Muscle layer of colon (tissue), 2 donors: ENCODE data around the gene DNAAF5.
A peak's percentile ranks its signal among the peaks of the same experiment; 100 is the strongest.

Experiments used
- H3K27ac ChIP-seq: one replicate; pipeline ENCODE4 v1.7.0; 2013; ENCODE audit warnings: low read depth, mild to moderate bottlenecking, low read length, moderate library complexity
- H3K27me3 ChIP-seq, 2 donors: one replicate each; pipeline ENCODE4 v1.7.0; 2013; ENCODE audit warnings: low read length in 2 of 2, mild to moderate bottlenecking in 2 of 2; ENCODE audit not compliant: insufficient read depth in 2 of 2, control insufficient read depth in 1 of 2
- H3K36me3 ChIP-seq: one replicate; pipeline ENCODE4 v1.7.0; 2013; ENCODE audit warnings: mild to moderate bottlenecking, low read length; ENCODE audit not compliant: insufficient read depth
- H3K4me1 ChIP-seq: one replicate; pipeline ENCODE4 v1.7.0; 2013; ENCODE audit warnings: mild to moderate bottlenecking, low read length; ENCODE audit not compliant: insufficient read depth
- H3K4me3 ChIP-seq, 2 donors: one replicate each; pipeline ENCODE4 v1.7.0; 2013; ENCODE audit warnings: low read length in 2 of 2, low read depth in 1 of 2, mild to moderate bottlenecking in 1 of 2, moderate library complexity in 1 of 2
- H3K9ac ChIP-seq: one replicate; pipeline ENCODE4 v1.7.0; 2013; ENCODE audit warnings: low read length
- H3K9me3 ChIP-seq: one replicate; pipeline ENCODE4 v1.7.0; 2013; ENCODE audit warnings: mild to moderate bottlenecking, low read length
- donor health status: abdominal sarcoma.
- donor health status: Adenocarcinoma of cecum.

DNAAF5 gene

DNA sequence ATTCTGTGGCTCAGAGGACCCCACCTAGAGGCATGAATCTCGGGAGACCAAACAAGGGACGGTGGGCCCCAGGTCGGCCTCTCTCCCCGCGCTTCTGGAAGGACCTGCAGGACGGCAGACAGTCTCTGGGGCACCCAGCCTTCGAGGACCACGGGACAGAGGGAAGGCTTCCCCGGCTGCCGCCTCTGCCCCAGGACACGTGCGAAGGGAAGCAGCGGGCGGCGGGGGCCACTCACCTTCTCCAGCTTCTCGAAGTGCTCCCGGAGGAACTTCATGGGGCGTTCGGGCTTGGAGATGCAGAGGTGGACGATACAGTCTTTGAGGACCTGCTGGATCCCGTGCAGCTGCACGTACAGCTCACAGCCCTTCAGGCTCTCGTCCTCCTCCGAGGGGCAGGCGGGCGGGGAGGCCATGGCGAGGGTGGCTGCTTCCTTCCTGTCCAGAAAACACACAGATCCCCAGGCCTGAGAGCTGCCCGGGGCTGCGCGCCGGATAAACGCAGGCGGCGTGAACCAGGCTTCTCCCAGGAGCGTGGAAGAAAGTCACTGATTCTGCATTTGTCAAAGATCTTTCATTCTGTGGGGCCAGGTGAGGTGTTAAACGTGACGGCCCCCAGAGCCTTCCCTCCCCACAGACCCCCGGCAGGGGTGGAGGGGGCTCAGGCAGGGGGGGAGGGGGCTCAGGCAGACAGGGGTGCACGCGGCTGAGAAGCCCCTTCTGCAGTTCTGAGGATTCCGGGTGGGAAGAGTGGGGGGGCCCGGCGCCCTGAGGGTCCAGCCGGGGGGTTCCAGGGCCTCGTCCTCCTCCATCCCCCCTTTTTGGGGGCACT lies 15.2 kb upstream of the DNAAF5 start:
- Histone ChIP-seq H3K27ac (no peak overlapping the region), H3K36me3 (no peaks in the 10 kb centered on the region), H3K4me1 (no peaks in the 10 kb centered on the region), H3K4me3 (peak overlapping the region; percentile 41 to 74), H3K9me3 (no peaks in the 10 kb centered on the region), H3K27me3 (no peaks in the 10 kb centered on the region), H3K9ac (no peak overlapping the region)

- Histone ChIP-seq H3K36me3 (no peaks in the 10 kb centered on the region), H3K27ac (no peak overlapping the region), H3K4me3 (peak overlapping the region; percentile 41 to 74), H3K9ac (no peak overlapping the region), H3K9me3 (no peaks in the 10 kb centered on the region), H3K27me3 (no peaks in the 10 kb centered on the region), H3K4me1 (no peaks in the 10 kb centered on the region)
These were observed 14.5 kb upstream of the DNAAF5 start for GRCh38 chr7:711922-712380.

GRCh38 chr7:712381-713138 lies 13.9 kb upstream of the DNAAF5 start:
- Histone ChIP-seq H3K27me3 (no peaks in the 10 kb centered on the region), H3K9me3 (no peaks in the 10 kb centered on the region), H3K9ac (no peak overlapping the region), H3K36me3 (no peaks in the 10 kb centered on the region), H3K27ac (no peak overlapping the region), H3K4me3 (peak overlapping the region in 1 of 2 donors; percentile 74), H3K4me1 (no peaks in the 10 kb centered on the region)

GRCh38 chr7:713139-713457 lies 13.4 kb upstream of the DNAAF5 start:
- H3K4me1 ChIP-seq = no peaks in the 10 kb centered on the region
- H3K4me3 ChIP-seq = no peak overlapping the region
- no peaks in the 10 kb centered on the region for H3K9me3 ChIP-seq
- H3K9ac ChIP-seq = no peak overlapping the region
- H3K27me3 ChIP-seq = no peaks in the 10 kb centered on the region
- no peaks in the 10 kb centered on the region for H3K36me3 ChIP-seq
- no peak overlapping the region for H3K27ac ChIP-seq

- H3K36me3 ChIP-seq = no peaks in the 10 kb centered on the region
- no peaks in the 10 kb centered on the region for H3K4me1 ChIP-seq
- no peaks in the 10 kb centered on the region for H3K9me3 ChIP-seq
- H3K27me3 ChIP-seq = no peaks in the 10 kb centered on the region
- no peak overlapping the region for H3K4me3 ChIP-seq
- no peak overlapping the region for H3K27ac ChIP-seq
- H3K9ac ChIP-seq = no peak overlapping the region
These were observed 12.8 kb upstream of the DNAAF5 start for GRCh38 chr7:713488-714230.

DNA sequence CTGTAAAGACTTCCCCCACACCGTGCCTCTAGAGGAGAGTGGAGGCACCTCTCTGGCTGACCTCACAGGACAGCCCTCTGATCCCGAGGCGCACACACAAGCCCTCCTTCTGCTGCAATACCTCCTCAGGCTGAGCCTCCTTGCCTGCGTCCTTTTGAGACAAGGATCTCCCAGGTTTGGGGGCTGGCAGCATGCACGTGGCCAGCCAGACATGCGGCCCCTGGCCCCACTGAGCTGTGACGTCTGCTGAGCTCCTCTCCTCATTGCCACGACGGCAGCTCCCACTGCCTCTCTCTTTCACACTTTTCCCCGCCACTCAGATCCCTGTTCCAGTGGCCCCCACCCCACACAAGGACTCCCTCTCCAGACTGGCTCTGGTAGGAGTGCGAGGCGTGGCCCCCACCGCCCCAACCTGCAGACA lies 12.2 kb upstream of the DNAAF5 start:
- H3K36me3 ChIP-seq = no peaks in the 10 kb centered on the region

DNA sequence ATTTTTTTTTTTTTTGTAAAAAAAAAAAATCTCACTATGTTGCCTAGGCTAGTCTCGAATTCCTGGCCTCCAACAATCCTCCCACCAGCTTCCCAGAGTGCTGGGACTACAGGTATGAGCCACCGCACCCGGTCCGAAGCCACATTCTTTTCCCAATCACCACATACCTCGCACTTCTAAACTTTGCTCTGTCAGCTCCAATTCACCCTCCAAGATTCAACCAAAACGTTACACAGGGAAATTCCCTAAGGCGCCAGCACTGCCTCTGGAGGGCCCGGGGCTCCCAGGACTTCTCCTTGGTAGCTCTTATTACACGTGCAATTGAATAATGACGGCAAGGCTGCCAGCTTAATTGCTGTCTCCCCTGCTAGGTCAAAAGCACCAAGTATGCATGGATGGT lies 10.3 kb upstream of the DNAAF5 start:
- no peak overlapping the region for H3K27ac ChIP-seq
- H3K9me3 ChIP-seq = no peaks in the 10 kb centered on the region
- no peak overlapping the region for H3K9ac ChIP-seq
- no peaks in the 10 kb centered on the region for H3K27me3 ChIP-seq
- H3K4me3 ChIP-seq = no peak overlapping the region
- no peaks in the 10 kb centered on the region for H3K4me1 ChIP-seq
- no peaks in the 10 kb centered on the region for H3K36me3 ChIP-seq

More for the DNA sequence above, 12.2 kb upstream of the DNAAF5 start:
- Histone ChIP-seq H3K4me3 (no peak overlapping the region), H3K9me3 (no peaks in the 10 kb centered on the region), H3K9ac (no peak overlapping the region), H3K27me3 (no peaks in the 10 kb centered on the region), H3K4me1 (no peaks in the 10 kb centered on the region), H3K27ac (no peak overlapping the region)

DNA sequence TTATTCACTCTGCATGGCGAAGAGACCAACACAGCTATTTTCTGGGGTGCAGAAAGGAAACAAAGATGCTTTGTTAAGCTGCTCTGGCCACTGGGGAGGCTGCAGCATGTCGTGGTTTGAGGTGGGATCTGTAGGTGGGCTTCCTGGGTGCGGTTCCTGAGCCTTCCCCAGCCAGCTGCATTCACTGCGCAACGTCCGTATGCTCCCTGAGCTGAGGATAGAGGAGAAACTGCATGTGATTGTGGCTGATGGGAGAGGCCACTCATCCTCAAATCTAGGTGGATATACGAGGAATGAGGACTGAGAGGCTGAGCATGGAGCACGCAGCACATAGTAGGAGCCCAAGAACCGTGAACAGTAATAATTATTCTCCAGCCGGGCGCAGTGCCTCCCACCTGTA lies 9.9 kb upstream of the DNAAF5 start:
- Histone ChIP-seq H3K36me3 (no peaks in the 10 kb centered on the region), H3K9me3 (no peaks in the 10 kb centered on the region), H3K27ac (no peak overlapping the region)

DNA sequence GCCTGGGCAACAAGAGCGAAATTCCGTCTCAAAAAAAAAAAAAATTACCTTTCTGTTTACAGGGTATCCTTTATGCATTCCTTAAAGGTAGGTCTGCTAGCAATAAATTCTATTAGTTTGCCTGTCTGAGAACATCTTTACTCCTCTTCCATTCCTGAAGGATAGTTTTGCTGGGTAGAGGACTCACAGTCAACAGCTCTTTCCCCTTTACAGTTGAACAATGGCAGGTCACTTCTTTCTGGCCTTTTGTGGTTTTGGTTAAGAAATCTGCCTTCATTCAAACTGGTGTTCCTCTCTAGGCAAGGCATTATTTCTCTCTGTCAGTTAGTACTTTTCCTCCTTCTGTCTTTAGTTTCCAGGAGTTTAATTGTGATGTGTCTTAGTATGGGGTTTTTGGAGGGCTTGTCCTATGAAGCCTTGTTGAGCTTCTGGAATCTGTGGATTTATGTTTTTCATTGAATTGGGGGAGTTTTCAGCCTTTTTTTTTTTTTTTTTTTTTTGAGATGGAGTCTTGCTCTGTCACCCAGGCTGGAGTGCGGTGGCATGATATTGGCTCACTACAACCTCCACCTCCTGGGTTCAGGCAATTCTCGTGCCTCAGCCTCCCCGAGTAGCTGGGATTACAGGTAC lies 4.8 kb upstream of the DNAAF5 start:
- Histone ChIP-seq H3K27ac (no peak overlapping the region), H3K27me3 (no peaks in the 10 kb centered on the region), H3K9ac (no peak overlapping the region), H3K4me1 (peaks cover 7% of the 10 kb centered on the region), H3K4me3 (no peak overlapping the region), H3K36me3 (no peaks in the 10 kb centered on the region), H3K9me3 (no peaks in the 10 kb centered on the region)

More for the DNA sequence above, 9.9 kb upstream of the DNAAF5 start:
- H3K4me3 ChIP-seq = no peak overlapping the region
- H3K4me1 ChIP-seq = no peaks in the 10 kb centered on the region
- no peaks in the 10 kb centered on the region for H3K27me3 ChIP-seq
- no peak overlapping the region for H3K9ac ChIP-seq

DNA sequence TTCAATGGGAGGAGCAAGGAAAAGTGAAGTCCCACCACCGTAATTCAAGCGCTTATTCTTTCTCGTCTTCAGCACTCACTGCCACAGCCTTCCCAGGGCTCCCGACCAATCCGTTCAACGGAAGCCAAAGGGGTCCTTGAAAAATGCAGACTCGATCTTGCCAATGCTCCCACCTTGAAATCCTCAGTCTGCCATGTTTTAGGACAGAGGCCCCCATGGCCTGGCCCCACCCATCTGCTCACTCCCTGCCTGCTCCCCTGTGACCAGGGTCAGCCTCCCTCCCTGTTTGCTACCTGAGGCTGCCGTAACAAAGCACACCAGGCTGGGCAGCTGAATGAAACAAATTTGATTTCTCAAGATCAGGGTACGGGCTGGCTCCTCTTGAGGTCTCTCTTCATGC lies 3.0 kb upstream of the DNAAF5 start:
- no peaks in the 10 kb centered on the region for H3K27me3 ChIP-seq
- H3K9ac ChIP-seq = no peak overlapping the region
- H3K27ac ChIP-seq = no peak overlapping the region
- no peak overlapping the region for H3K4me3 ChIP-seq
- no peaks in the 10 kb centered on the region for H3K9me3 ChIP-seq
- peaks cover 16% of the 10 kb centered on the region for H3K4me1 ChIP-seq
- no peaks in the 10 kb centered on the region for H3K36me3 ChIP-seq

DNA sequence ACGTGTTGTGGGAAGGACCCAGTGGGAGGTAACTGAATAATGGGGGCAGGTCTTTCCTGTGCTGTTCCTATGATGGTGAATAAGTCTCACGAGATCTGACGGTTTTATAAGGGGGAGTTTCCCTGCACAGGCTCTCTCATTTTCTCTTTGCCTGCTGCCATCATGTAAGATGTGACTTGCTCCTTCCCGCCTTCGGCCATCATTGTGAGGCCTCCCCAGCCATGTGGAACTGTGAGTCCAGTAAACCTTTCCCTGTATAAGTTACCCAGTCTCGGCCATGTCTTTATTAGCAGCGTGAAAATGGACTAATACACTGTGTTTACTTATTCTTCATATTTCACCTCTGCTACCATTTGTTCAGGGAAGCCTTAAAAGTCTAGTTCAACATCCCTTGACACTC lies 2.2 kb upstream of the DNAAF5 start:
- Histone ChIP-seq H3K9ac (no peak overlapping the region), H3K27ac (no peak overlapping the region), H3K27me3 (no peaks in the 10 kb centered on the region), H3K4me1 (peaks cover 16% of the 10 kb centered on the region), H3K4me3 (no peak overlapping the region), H3K9me3 (no peaks in the 10 kb centered on the region), H3K36me3 (no peaks in the 10 kb centered on the region)
